Smooth muscle cell (in vitro differentiated cells): Measurements from ENCODE around the gene ATP5MC2. TPM values are rescaled to one million over a fixed set of nuclear protein-coding genes. Genes with fewer than 3 reads are reported as not detected.

Experiments
- DNase-seq: peaks from one replicate; lab custom pipeline; 2025; ENCODE audit not compliant: unreplicated experiment; lab: John Stamatoyannopoulos, UW
- H2AFZ ChIP-seq: fragments of 200-600 bp; sonication (generic); 2 replicates; pipeline ENCODE4 v1.6.0; 2016; ENCODE audit warnings: antibody characterized with exemption, low read depth, mild to moderate bottlenecking
- H3F3A ChIP-seq: fragments of 200-600 bp; sonication (generic); 2 replicates; pipeline ENCODE4 v1.6.0; 2017; ENCODE audit warnings: antibody characterized with exemption, low read depth
- H3K27ac ChIP-seq: fragments of 200-600 bp; sonication (generic); 2 replicates; pipeline ENCODE4 v1.5.1; 2016; ENCODE audit warnings: low read depth, mild to moderate bottlenecking
- H3K27me3 ChIP-seq: fragments of 200-600 bp; sonication (generic); 2 replicates; pipeline ENCODE4 v1.6.1; 2016; ENCODE audit warnings: low read depth, mild to moderate bottlenecking
- H3K36me3 ChIP-seq: fragments of 200-600 bp; sonication (generic); 2 replicates; pipeline ENCODE4 v1.5.1; 2016; ENCODE audit warnings: low read depth
- H3K4me1 ChIP-seq: fragments of 200-600 bp; sonication (generic); 2 replicates; pipeline ENCODE4 v1.5.1; 2016; ENCODE audit warnings: low read depth
- H3K4me2 ChIP-seq: fragments of 200-600 bp; sonication (generic); 2 replicates; pipeline ENCODE4 v1.6.0; 2016; ENCODE audit warnings: mild to moderate bottlenecking
- H3K4me3 ChIP-seq: fragments of 200-600 bp; sonication (generic); 2 replicates; pipeline ENCODE4 v1.5.1; 2016; ENCODE audit warnings: mild to moderate bottlenecking
- H3K79me2 ChIP-seq: fragments of 200-600 bp; sonication (generic); 2 replicates; pipeline ENCODE4 v1.6.0; 2016; ENCODE audit warnings: low read depth, mild to moderate bottlenecking
- H3K9ac ChIP-seq: fragments of 200-600 bp; sonication (generic); 2 replicates; pipeline ENCODE4 v1.6.0; 2016; ENCODE audit warnings: low read depth
- H3K9me3 ChIP-seq: fragments of 200-600 bp; sonication (generic); replicated peaks from 2 replicates; pipeline ENCODE4 v1.5.1; 2016; ENCODE audit warnings: low read depth
- H4K20me1 ChIP-seq: fragments of 200-600 bp; sonication (generic); 2 replicates; pipeline ENCODE4 v1.6.0; 2016; ENCODE audit warnings: low read depth
- WGBS: methylation state at CpG from one replicate; pipeline ENCODE4 v1.1.7; 2016; ENCODE audit warnings: low lambda C conversion rate; 5-methylcytosine and 5-hydroxymethylcytosine counted together
- polyA plus RNA-seq: library from polyadenylated mRNA; unstranded; fragments of >200 nt; fragmentation: Nextera tagmentation; extraction: Ambion mirVana; gene quantifications from 2 replicates; pipeline ENCODE4 v1.2.1, GENCODE V29; 2016
- total RNA-seq: library from RNA; depleted of rRNA; stranded (reverse); fragments of >200 nt; gene quantifications from 2 replicates; pipeline ENCODE4 v1.2.3, GENCODE V29; 2014
- TF ChIP-seq, protein P1 (sequence below): fragments of 200-600 bp; sonication (generic); IDR thresholded peaks from 2 replicates; pipeline ENCODE4 v1.5.1; 2017; ENCODE audit warnings: borderline replicate concordance, mild to moderate bottlenecking, antibody characterized with exemption; ENCODE audit not compliant: insufficient read depth, poor library complexity, severe bottlenecking

Gene ATP5MC2
- total and polyA plus RNA-seq, 2 experiments from 2014 or later: 261 to 320 TPM

DNA sequence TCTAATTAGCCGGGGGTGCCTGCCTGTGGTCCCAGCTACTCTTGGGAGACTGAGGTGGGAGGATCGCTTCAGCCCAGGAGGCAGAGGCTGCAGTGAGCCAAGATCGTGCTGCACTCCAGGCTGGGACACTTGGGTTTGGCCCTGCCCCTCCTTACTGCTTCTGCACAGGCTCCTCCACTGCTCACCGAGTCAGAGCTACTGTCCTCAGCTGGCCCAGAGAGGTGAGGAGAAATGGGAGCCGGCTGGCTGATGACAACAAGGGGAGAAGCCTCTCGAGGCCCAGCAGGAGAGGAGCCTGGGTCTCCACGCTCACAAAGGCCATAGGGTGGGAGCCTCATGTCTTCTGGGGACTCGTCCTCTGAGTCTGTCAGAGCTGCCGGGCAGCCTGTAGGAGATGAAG lies 37.6 kb upstream of the ATP5MC2 start:
- Histone ChIP-seq H3K27ac (no peak overlapping the region), H2AFZ (no peak overlapping the region), H3K4me3 (no peak overlapping the region), H3F3A (no peaks in the 10 kb centered on the region), H3K4me1 (no peaks in the 10 kb centered on the region), H3K36me3 (no peaks in the 10 kb centered on the region), H3K79me2 (no peaks in the 10 kb centered on the region), H3K27me3 (peaks cover 6% of the 10 kb centered on the region), H3K4me2 (no peak overlapping the region), H3K9me3 (no peaks in the 10 kb centered on the region), H4K20me1 (no peaks in the 10 kb centered on the region), H3K9ac (no peak overlapping the region)
- WGBS: 90% methylated on average over 9 of the region's 9 CpGs
- no peak for DNase-seq
- TF ChIP-seq, protein P1, sequence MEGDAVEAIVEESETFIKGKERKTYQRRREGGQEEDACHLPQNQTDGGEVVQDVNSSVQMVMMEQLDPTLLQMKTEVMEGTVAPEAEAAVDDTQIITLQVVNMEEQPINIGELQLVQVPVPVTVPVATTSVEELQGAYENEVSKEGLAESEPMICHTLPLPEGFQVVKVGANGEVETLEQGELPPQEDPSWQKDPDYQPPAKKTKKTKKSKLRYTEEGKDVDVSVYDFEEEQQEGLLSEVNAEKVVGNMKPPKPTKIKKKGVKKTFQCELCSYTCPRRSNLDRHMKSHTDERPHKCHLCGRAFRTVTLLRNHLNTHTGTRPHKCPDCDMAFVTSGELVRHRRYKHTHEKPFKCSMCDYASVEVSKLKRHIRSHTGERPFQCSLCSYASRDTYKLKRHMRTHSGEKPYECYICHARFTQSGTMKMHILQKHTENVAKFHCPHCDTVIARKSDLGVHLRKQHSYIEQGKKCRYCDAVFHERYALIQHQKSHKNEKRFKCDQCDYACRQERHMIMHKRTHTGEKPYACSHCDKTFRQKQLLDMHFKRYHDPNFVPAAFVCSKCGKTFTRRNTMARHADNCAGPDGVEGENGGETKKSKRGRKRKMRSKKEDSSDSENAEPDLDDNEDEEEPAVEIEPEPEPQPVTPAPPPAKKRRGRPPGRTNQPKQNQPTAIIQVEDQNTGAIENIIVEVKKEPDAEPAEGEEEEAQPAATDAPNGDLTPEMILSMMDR: no peak

GRCh38 chr12:53712059-53712643 lies 36.3 kb upstream of the ATP5MC2 start:
- Histone ChIP-seq H3F3A (no peaks in the 10 kb centered on the region), H3K4me2 (no peak overlapping the region), H3K4me1 (no peaks in the 10 kb centered on the region), H3K4me3 (no peak overlapping the region), H3K79me2 (no peaks in the 10 kb centered on the region), H2AFZ (no peak overlapping the region), H3K36me3 (no peaks in the 10 kb centered on the region), H3K27ac (no peak overlapping the region), H3K9me3 (no peaks in the 10 kb centered on the region), H3K9ac (no peak overlapping the region), H3K27me3 (peaks cover 15% of the 10 kb centered on the region), H4K20me1 (no peaks in the 10 kb centered on the region)
- 78% methylated on average over 8 of the region's 8 CpGs for WGBS
- DNase-seq: no peak
- TF ChIP-seq, protein P1: no peak

DNA sequence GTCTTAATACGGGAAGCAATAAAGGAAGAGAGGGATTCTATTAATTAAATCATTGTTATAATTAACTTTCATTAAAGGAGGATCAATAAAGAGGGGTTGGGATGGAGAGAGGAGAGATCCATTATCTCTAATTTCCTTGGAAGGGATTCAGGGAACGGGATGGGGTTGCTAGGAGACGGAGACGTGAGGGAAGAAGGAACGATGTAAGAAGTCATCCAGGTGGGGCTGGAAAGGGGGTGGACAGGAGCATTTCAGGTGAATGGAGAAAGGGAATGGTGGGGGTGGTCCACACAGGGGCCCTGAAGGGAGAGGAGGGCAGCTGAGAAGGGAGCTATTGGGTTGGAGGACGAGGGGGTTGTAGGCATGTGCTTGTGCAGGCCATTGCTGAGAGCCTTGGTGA lies 34.2 kb upstream of the ATP5MC2 start:
- Histone ChIP-seq H3K9me3 (no peaks in the 10 kb centered on the region), H3K79me2 (no peaks in the 10 kb centered on the region), H3K4me3 (no peak overlapping the region), H3K36me3 (no peaks in the 10 kb centered on the region), H3K4me1 (no peaks in the 10 kb centered on the region), H3K27ac (no peak overlapping the region), H3F3A (no peaks in the 10 kb centered on the region), H3K9ac (no peak overlapping the region), H2AFZ (no peak overlapping the region), H3K4me2 (no peak overlapping the region), H3K27me3 (peaks cover 35% of the 10 kb centered on the region), H4K20me1 (no peaks in the 10 kb centered on the region)
- WGBS: 85% methylated on average over 6 of the region's 6 CpGs
- DNase-seq: no peak
- TF ChIP-seq, protein P1: no peak

- no peaks in the 10 kb centered on the region for H4K20me1 ChIP-seq
- DNase-seq: no peak
- WGBS: 70% methylated on average over 4 of the region's 4 CpGs
- no peak overlapping the region for H3K9ac ChIP-seq
- no peaks in the 10 kb centered on the region for H3K79me2 ChIP-seq
- H3K27ac ChIP-seq: no peak overlapping the region
- H3K9me3 ChIP-seq: no peaks in the 10 kb centered on the region
- H3F3A ChIP-seq: no peaks in the 10 kb centered on the region
- TF ChIP-seq, protein P1: no peak
- no peak overlapping the region for H3K4me2 ChIP-seq
- no peaks in the 10 kb centered on the region for H3K4me1 ChIP-seq
- H3K36me3 ChIP-seq: no peaks in the 10 kb centered on the region
- no peak overlapping the region for H3K4me3 ChIP-seq
- peaks cover 39% of the 10 kb centered on the region for H3K27me3 ChIP-seq
- no peak overlapping the region for H2AFZ ChIP-seq
These were observed 33.8 kb upstream of the ATP5MC2 start for GRCh38 chr12:53709671-53710070.
